Natural killer cell (primary cell): ENCODE data around the gene WNK2. TPM values are rescaled to one million over a fixed set of nuclear protein-coding genes. Genes with fewer than 3 reads are reported as not detected.

Experiments
- ATAC-seq, 3 donors: fragments of 150-1000 bp in 2 of 3; fragments of 200-7000 bp in 1 of 3; cut with Tn5 transposase; 1 replicate in 1 of 3; 2 replicates in 2 of 3; pipeline ENCODE4 v1.10.0; 2021; ENCODE audit warnings: mild to moderate bottlenecking in 2 of 3, moderate library complexity in 2 of 3
- DNase-seq, 2 donors: peaks; one replicate each; pipeline versions ENCODE4 v3.0.0 to v3.0.0-alpha.2; 2013 to 2021; ENCODE audit warnings: mixed read lengths in 1 of 2
- H3K27ac ChIP-seq: one replicate; pipeline ENCODE4 v1.5.1; 2013; ENCODE audit warnings: mild to moderate bottlenecking, low read length
- H3K27me3 ChIP-seq: one replicate; pipeline ENCODE4 v1.6.1; 2013; ENCODE audit warnings: low read length; ENCODE audit not compliant: control insufficient read depth, insufficient read depth
- H3K36me3 ChIP-seq: one replicate; pipeline ENCODE4 v1.6.1; 2013; ENCODE audit warnings: low read length; ENCODE audit not compliant: control insufficient read depth, insufficient read depth
- H3K4me1 ChIP-seq: one replicate; pipeline ENCODE4 v1.6.1; 2013; ENCODE audit warnings: low read length; ENCODE audit not compliant: control insufficient read depth, insufficient read depth
- H3K4me3 ChIP-seq: one replicate; pipeline ENCODE4 v1.5.1; 2013; ENCODE audit warnings: low read length
- H3K9me3 ChIP-seq: one replicate; pipeline ENCODE4 v1.6.1; 2013; ENCODE audit warnings: low read length; ENCODE audit not compliant: control insufficient read depth, insufficient read depth
- H3K27ac Mint-ChIP-seq, 2 donors: one replicate each; pipeline ENCODE4 v1.8.0; 2022; ENCODE audit warnings: mild to moderate bottlenecking in 2 of 2, mixed read lengths in 2 of 2, moderate library complexity in 1 of 2
- H3K27me3 Mint-ChIP-seq, 2 donors: one replicate each; pipeline ENCODE4 v1.8.0; 2022; ENCODE audit warnings: low read depth in 2 of 2, mixed read lengths in 2 of 2
- H3K36me3 Mint-ChIP-seq: one replicate; pipeline ENCODE4 v1.8.0; 2022; ENCODE audit warnings: mixed read lengths
- H3K4me1 Mint-ChIP-seq, 2 donors: one replicate each; pipeline ENCODE4 v1.8.0; 2022; ENCODE audit warnings: mixed read lengths in 2 of 2
- H3K4me3 Mint-ChIP-seq: one replicate; pipeline ENCODE4 v1.8.0; 2022; ENCODE audit warnings: mild to moderate bottlenecking, moderate library complexity, mixed read lengths
- H3K9me3 Mint-ChIP-seq, 2 donors: one replicate each; pipeline ENCODE4 v1.8.0; 2022; ENCODE audit warnings: mixed read lengths in 2 of 2
- WGBS: methylation state at CpG from one replicate; pipeline ENCODE4 v1.1.7; 2013; ENCODE audit warnings: missing lambda C conversion rate; ENCODE audit not compliant: insufficient coverage; 5-methylcytosine and 5-hydroxymethylcytosine counted together
- intact Hi-C: fragments of 100-400 bp; cut with micrococcal nuclease; formaldehyde crosslinking; loops from one replicate; pipeline ENCODE4 v1.14.2; 2022
- total RNA-seq, 4 donors: library from RNA; stranded (reverse); fragments of 120-200 nt in 1 of 4; gene quantifications; one replicate each; pipeline versions ENCODE4 v1.2.3 to v1.2.4, GENCODE V29; 2013 to 2022
- TF ChIP-seq, protein P1 (sequence below): fragments of 200-600 bp; IDR thresholded peaks from one replicate; pipeline ENCODE4 v1.8.0; 2022; ENCODE audit warnings: antibody characterized with exemption

WNK2 gene
- total RNA-seq, 3 donors from 2014 or later (not counting 1 experiment from before 2014, with no cell fraction given): 0.25 TPM; not detected in 2

DNA sequence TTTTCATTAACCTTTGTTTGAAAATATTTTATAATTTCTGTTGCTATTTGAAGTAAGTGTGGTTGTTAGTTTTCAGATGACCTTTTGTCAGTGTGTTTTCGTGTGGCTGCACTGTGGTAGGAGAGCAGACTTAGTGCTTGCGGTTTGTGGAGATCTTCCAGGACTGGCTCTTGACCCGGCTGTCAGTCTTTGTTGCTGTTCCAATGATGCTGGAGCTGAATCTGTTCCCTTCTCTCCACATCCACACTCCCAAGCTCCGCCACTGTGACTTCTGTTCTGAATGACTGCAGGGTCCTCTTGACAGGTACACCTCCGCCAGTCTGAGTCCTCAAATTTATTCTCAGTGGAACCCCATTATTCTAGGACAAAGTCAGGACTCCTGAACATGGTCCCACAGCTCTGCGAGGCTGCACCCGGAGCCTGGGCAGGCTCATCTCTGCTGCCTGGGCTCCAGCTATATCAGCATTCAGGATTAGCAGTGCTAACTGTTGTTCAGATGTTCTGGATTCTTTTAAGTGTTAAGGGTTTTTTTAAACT, 126.0 kb downstream of the WNK2 start:
- H3K27ac Mint-ChIP-seq: no peak overlapping the region
- DNase-seq (no peak), ATAC-seq (no peak)
- intact Hi-C loops: no loop called here
- H3K27me3 ChIP-seq: peaks cover 33% of the 10 kb centered on the region
- peaks cover 41 to 61% of the 10 kb centered on the region in 2 donors for H3K27me3 Mint-ChIP-seq
- no peaks in the 10 kb centered on the region for H3K36me3 Mint-ChIP-seq
- H3K9me3 Mint-ChIP-seq: no peaks in the 10 kb centered on the region
- no peaks in the 10 kb centered on the region for H3K9me3 ChIP-seq
- 93% methylated on average over 7 of the region's 7 CpGs for WGBS
- no peak overlapping the region for H3K27ac ChIP-seq
- H3K36me3 ChIP-seq: no peaks in the 10 kb centered on the region
- peaks cover 8% of the 10 kb centered on the region for H3K4me1 ChIP-seq
- no peak overlapping the region for H3K4me3 Mint-ChIP-seq
- H3K4me3 ChIP-seq: no peak overlapping the region
- TF ChIP-seq, protein P1, sequence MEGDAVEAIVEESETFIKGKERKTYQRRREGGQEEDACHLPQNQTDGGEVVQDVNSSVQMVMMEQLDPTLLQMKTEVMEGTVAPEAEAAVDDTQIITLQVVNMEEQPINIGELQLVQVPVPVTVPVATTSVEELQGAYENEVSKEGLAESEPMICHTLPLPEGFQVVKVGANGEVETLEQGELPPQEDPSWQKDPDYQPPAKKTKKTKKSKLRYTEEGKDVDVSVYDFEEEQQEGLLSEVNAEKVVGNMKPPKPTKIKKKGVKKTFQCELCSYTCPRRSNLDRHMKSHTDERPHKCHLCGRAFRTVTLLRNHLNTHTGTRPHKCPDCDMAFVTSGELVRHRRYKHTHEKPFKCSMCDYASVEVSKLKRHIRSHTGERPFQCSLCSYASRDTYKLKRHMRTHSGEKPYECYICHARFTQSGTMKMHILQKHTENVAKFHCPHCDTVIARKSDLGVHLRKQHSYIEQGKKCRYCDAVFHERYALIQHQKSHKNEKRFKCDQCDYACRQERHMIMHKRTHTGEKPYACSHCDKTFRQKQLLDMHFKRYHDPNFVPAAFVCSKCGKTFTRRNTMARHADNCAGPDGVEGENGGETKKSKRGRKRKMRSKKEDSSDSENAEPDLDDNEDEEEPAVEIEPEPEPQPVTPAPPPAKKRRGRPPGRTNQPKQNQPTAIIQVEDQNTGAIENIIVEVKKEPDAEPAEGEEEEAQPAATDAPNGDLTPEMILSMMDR: no peak
- H3K4me1 Mint-ChIP-seq: peaks cover 14% of the 10 kb centered on the region in 2 donors

- ATAC-seq (peak; percentile 75 to 94 (median 80)), DNase-seq (peak in 1 of 2 donors; percentile 27)
- no peaks in the 10 kb centered on the region for H3K36me3 ChIP-seq
- TF ChIP-seq, protein P1: no peak
- peaks cover 34 to 36% of the 10 kb centered on the region in 2 donors for H3K4me1 Mint-ChIP-seq
- peak overlapping the region in 1 of 2 donors; percentile 26 for H3K27ac Mint-ChIP-seq
- no peaks in the 10 kb centered on the region for H3K9me3 Mint-ChIP-seq
- no peak overlapping the region for H3K4me3 ChIP-seq
- H3K4me1 ChIP-seq: peaks cover 35% of the 10 kb centered on the region
- H3K27me3 ChIP-seq: peaks cover 51% of the 10 kb centered on the region
- WGBS: 43% methylated on average over 9 of the region's 9 CpGs
- H3K27me3 Mint-ChIP-seq: peaks cover 34 to 67% of the 10 kb centered on the region in 2 donors
- peak overlapping the region; percentile 14 for H3K4me3 Mint-ChIP-seq
- H3K9me3 ChIP-seq: no peaks in the 10 kb centered on the region
- H3K36me3 Mint-ChIP-seq: no peaks in the 10 kb centered on the region
- intact Hi-C loops: loop anchor here (2.0 to 5.0 kb wide), 2 partner anchors 78 to 250 kb away; no protein-coding TSS in a partner anchor
- no peak overlapping the region for H3K27ac ChIP-seq
These were observed 131.2 kb downstream of the WNK2 start for GRCh38 chr9:93315118-93315517.

GRCh38 chr9:93315960-93316359, 132.0 kb downstream of the WNK2 start:
- no peak overlapping the region for H3K4me3 ChIP-seq
- H3K36me3 Mint-ChIP-seq: no peaks in the 10 kb centered on the region
- no peaks in the 10 kb centered on the region for H3K9me3 ChIP-seq
- ATAC-seq (no peak), DNase-seq (no peak)
- H3K4me3 Mint-ChIP-seq: no peak overlapping the region
- peaks cover 35% of the 10 kb centered on the region for H3K4me1 ChIP-seq
- H3K27me3 ChIP-seq: peaks cover 53% of the 10 kb centered on the region
- intact Hi-C loops: loop anchor here (2.0 to 5.0 kb wide), 2 partner anchors 79 to 251 kb away; no protein-coding TSS in a partner anchor
- H3K4me1 Mint-ChIP-seq: peaks cover 34 to 36% of the 10 kb centered on the region in 2 donors
- H3K27me3 Mint-ChIP-seq: peaks cover 29 to 59% of the 10 kb centered on the region in 2 donors
- TF ChIP-seq, protein P1: no peak
- no peaks in the 10 kb centered on the region for H3K9me3 Mint-ChIP-seq
- H3K27ac Mint-ChIP-seq: no peak overlapping the region
- H3K27ac ChIP-seq: no peak overlapping the region
- H3K36me3 ChIP-seq: no peaks in the 10 kb centered on the region
- 26% methylated on average over 3 of the region's 5 CpGs for WGBS
